HG02885 (cell line): ENCODE data around the gene TFDP2.
"Not testable (repeated sequence)": the region's sequence is repeated elsewhere in the genome, so short reads cannot be mapped to it uniquely, and the experiment has no call there.

Source experiments
- ATAC-seq: cut with Tn5 transposase; IDR thresholded peaks from one replicate; pipeline ENCODE4 v1.9.1; 2021; ENCODE audit warnings: mild to moderate bottlenecking; ENCODE audit not compliant: unreplicated experiment, poor library complexity

Gene TFDP2

GRCh38 chr3:142148792-142149672, at the start of gene TFDP2:
TFDP2 (minus strand) TSS chr3:142149544; CDS start chr3:142101749, 47,795 bp downstream.
- peak; percentile 100 for ATAC-seq

- ATAC-seq: no peak
Observed at GRCh38 chr3:142188846-142189245, 39.5 kb upstream of the TFDP2 start.

GRCh38 chr3:142180761-142181362, 31.5 kb upstream of the TFDP2 start:
- ATAC-seq: no peak

GRCh38 chr3:142175478-142175877, 26.1 kb upstream of the TFDP2 start:
- ATAC-seq: no peak

- no peak for ATAC-seq
Observed at GRCh38 chr3:142174559-142174958, 25.2 kb upstream of the TFDP2 start.

- ATAC-seq: no peak
Observed at GRCh38 chr3:142168514-142168913, 19.2 kb upstream of the TFDP2 start.

GRCh38 chr3:142165194-142165593, 15.8 kb upstream of the TFDP2 start:
- no peak for ATAC-seq

- no peak for ATAC-seq
Observed at GRCh38 chr3:142159083-142159740, 9.9 kb upstream of the TFDP2 start.

- ATAC-seq: no peak
Observed at GRCh38 chr3:142154186-142154585, 4.8 kb upstream of the TFDP2 start.

- no peak for ATAC-seq
Observed at GRCh38 chr3:142152384-142152783, 3.0 kb upstream of the TFDP2 start.

- ATAC-seq: no peak
Observed at GRCh38 chr3:142151828-142152227, 2.5 kb upstream of the TFDP2 start.

- ATAC-seq: no peak
Observed at GRCh38 chr3:142151240-142151639, 1.9 kb upstream of the TFDP2 start.

GRCh38 chr3:142150271-142150670, 927 bp upstream of the TFDP2 start:
- no peak for ATAC-seq

- no peak for ATAC-seq
Observed at GRCh38 chr3:142149673-142149992, 289 bp upstream of the TFDP2 start.

GRCh38 chr3:142148044-142148791, 1.1 kb downstream of the TFDP2 start:
- no peak for ATAC-seq

- not testable (repeated sequence) for ATAC-seq
Observed at GRCh38 chr3:142144587-142144986, 4.8 kb downstream of the TFDP2 start.

- not testable (repeated sequence) for ATAC-seq
Observed at GRCh38 chr3:142140608-142141285, 8.6 kb downstream of the TFDP2 start.

- not testable (repeated sequence) for ATAC-seq
Observed at GRCh38 chr3:142137089-142137488, 12.3 kb downstream of the TFDP2 start.

- ATAC-seq: no peak
Observed at GRCh38 chr3:142134799-142135325, 14.5 kb downstream of the TFDP2 start.
